ENCODE measurements around the gene BTBD1. TPM values are rescaled to one million over a fixed set of nuclear protein-coding genes. Genes with fewer than 3 reads are reported as not detected.

BTBD1 gene
- 10 to 100 TPM; 56.5 to 58.0 TPM for total RNA-seq

DNA sequence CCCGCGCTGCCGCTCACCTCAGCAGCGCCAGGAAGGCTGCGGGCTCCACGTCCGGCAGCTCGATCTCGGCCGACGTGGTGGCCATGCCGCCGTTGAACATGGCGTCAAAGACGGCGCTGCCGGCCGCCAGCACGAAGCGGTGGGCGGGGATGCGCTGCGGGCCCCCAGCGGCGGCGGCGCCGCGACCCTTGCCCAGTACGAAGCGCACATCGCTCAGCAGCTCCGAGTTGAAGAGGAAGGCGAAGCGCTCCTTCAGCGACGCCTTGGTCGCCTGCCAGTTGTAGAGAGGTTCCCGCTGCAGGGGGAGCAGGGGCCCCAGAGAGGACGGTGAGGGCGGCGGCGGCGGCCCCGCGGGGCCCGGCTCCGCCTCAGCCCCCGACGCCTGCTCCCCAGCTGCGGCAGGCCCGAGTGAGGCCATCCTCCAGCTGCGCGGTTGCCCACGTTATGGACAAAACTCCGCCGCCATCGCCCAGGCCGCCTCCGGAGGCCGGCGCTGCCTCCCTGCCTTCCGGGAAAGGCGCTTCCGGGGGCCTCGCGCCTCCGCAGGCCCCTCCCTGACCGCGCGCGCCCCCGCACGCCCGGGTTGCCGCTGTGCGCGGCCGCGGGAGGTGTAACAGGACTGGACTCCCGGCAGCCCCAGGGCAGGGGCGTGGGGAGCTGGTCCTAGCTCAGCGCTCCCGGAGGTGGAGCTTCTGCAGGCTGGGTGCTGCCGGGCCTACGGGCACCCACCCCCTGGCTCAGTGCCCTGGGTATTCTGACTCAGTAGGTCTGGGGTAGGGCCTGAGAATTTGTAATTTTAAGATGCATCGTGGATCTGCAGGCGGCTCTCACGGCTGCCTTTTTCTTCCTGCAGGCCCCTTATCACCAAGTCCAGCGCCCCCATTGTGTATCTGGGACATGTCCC is at the start of gene BTBD1:
TSS of gene BTBD1 (minus strand) at position 519 of the 904 bp plus-strand sequence. CDS start at position 418, 101 bp downstream.
- ChIA-PET CTCF (interaction anchor here (0.8 to 1.4 kb wide), 3 partner anchors 16 to 262 kb away, joined by 3 to 4 read pairs (median 3); partner anchors contain the start of gene C15orf40), POLR2A (interaction anchor here (0.6 to 1.0 kb wide), 5 partner anchors 81 to 1768 kb away, joined by 3 read pairs; partner anchors contain the start of genes RAMAC and RPS17)

- POLR2A ChIA-PET, result no interaction called here
- CTCF ChIA-PET, result no interaction called here
These were observed 48.9 kb upstream of the BTBD1 start for GRCh38 chr15:83115831-83116565.

DNA sequence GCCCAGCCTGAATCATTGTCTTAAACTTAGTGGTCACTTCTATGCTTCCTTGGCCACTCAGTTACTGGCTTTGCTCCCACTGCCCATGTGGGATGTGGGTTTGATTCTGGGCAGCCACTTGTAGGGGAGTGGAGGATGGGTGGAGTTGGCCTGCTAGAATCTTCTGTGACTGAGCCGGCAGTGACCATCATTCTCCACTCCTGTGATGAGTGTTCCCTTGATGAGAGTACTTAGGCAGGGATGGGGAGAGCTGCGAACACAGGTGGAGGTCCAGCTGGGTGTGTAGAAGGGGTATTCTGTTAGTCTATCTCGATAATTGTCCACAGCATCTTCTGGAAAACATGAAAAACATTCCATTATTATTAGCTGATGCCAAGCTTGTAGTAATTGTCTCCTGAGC is 48.4 kb upstream of the BTBD1 start:
- POLR2A ChIA-PET, result no interaction called here
- CTCF ChIA-PET, result interaction anchor here (1.3 kb wide), 1 partner anchor 21 kb away, joined by 3 read pairs; no protein-coding TSS in a partner anchor

DNA sequence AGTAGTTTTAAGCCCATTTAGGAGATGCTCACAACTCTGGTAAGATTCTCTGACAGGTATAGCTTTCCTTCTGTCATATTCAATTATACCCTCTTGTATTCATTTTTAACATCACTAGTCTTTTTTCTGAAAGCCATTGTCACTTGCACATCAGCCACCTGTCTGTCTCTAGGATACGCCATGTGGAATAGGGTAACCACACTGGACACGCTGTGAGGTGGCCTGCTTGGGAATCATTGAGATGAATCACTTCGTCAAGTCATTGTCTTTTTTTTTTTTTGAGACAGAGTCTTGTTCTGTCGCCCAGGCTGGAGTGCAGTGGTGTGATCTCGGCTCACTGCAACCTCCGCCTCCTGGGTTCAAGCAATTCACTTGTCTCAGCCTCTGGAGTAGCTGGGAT is 47.8 kb upstream of the BTBD1 start:
- POLR2A ChIA-PET, result no interaction called here
- CTCF ChIA-PET, result interaction anchor here (1.3 kb wide), 1 partner anchor 21 kb away, joined by 3 read pairs; no protein-coding TSS in a partner anchor

DNA sequence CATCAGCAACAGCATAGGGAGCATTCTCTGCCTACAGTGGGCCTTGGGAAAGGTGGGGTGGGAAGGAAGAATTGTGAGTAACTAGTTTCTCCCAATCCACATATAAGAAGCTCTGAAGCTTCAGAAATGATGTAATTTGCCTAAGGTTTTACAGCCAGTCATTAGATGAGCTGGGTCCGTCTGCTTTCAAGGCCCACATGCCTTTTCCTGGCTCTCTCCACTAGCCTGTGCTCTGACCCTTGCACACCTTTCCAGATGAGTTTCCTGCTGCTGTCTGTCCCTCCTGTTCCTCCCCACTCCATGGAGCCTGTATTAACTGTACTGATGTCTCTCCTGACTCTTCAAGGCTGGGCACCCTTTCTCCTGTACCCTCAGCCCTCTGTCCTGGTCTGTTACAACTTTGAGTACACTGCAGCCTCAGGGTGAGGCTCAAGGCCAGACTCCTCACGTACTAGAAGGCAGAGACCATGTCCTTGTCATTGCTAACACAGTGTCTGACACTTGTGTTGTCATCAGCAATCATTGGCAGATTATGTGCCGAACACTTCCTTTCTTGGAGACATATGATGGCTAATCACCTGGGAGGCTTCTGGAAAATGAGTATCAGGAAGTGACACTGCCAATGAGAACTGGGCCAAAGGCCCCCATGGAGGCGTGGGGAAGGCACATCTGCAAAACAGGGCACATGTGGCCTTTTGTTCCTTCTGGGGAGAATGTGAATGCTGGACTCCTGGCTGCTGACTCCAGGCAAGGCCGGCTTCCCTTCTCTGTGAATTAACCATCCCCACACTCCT is 47.0 kb upstream of the BTBD1 start:
- POLR2A ChIA-PET, result no interaction called here
- CTCF ChIA-PET, result interaction anchor here (1.3 kb wide), 1 partner anchor 22 kb away, joined by 3 read pairs; no protein-coding TSS in a partner anchor

DNA sequence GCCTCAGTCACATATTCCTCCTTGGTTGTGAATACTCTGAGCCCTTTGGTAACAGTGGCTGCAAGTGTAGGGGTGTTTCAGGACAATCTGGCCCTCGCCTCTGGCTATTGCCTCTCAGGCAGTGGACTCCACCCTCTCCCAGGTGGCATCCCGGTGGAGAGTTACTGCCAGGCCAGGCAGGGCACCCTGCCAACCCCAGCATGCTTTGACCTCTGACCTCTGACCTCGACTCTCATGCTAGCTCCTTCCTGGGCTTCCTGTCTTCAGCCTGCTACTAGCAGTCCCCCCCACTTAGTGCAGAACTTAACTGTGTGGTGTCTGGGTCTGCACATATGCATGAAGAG is 45.9 kb upstream of the BTBD1 start:
- POLR2A ChIA-PET, result no interaction called here
- CTCF ChIA-PET, result interaction anchor here (1.4 kb wide), 1 partner anchor 102 kb away, joined by 4 read pairs; the partner anchor contains the start of gene C15orf40

DNA sequence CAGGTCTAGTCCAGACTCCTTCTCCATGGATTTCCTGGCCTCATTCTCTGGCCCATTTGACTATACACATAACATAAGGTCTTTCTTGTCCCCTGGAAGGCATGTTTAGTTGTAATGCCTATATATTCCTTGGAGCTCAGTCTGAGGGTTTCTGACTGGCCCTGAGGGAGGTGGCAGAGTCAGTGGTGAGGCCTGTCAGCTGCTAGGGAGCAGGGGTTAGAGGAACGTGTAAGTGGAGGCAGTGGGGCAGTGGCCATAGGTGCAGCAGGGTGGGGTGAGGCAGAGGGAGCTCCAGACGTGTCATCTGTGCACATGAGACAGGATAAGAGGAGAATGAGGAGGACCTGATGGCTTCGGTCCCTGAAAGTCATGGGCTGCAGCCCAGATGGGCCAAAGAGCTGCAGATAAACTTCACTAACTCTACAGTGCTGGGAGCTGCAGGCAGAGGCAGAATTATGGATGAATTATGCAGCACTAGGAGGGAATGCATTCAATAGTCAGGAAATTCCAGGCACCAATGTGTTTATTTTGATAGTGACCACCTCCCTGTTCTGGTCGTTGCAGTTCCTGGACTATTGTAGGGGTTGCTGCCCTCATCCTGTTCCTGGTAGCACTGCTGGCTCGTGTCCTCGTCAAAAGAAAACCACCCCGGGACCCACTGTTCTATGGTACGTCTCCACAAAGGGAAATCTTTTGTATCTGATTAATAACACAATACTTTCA is 45.3 kb upstream of the BTBD1 start:
- CTCF ChIA-PET, result interaction anchor here (1.4 kb wide), 1 partner anchor 102 kb away, joined by 4 read pairs; the partner anchor contains the start of gene C15orf40

DNA sequence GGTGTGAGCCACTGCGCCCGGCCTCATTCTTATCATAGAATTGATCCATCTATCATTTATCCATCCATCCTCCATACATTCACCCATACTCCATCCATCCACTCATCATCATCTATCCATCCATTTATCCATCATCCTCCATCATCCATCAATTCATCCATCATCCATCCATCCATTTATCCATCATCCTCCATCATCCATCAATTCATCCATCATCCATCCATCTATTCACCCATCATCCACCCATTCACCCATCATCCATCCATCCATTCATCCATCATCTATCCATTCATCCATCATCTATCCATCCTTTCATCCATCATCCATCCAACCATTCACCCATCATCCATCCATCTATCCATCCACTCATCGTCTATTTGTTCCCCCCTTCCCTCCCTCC is 44.1 kb upstream of the BTBD1 start:
- ChIA-PET POLR2A (no interaction called here), CTCF (no interaction called here)

More for the DNA sequence above, 45.3 kb upstream of the BTBD1 start:
- POLR2A ChIA-PET, result no interaction called here

GRCh38 chr15:83110381-83110780 is 43.3 kb upstream of the BTBD1 start:
- CTCF ChIA-PET, result no interaction called here
- POLR2A ChIA-PET, result no interaction called here

GRCh38 chr15:83109532-83109931 is 42.5 kb upstream of the BTBD1 start:
- ChIA-PET CTCF (no interaction called here), POLR2A (no interaction called here)

GRCh38 chr15:83108266-83109219 is 41.5 kb upstream of the BTBD1 start:
- CTCF ChIA-PET, result no interaction called here
- POLR2A ChIA-PET, result no interaction called here

GRCh38 chr15:83107841-83108181 is 40.8 kb upstream of the BTBD1 start:
- POLR2A ChIA-PET, result no interaction called here
- CTCF ChIA-PET, result no interaction called here

DNA sequence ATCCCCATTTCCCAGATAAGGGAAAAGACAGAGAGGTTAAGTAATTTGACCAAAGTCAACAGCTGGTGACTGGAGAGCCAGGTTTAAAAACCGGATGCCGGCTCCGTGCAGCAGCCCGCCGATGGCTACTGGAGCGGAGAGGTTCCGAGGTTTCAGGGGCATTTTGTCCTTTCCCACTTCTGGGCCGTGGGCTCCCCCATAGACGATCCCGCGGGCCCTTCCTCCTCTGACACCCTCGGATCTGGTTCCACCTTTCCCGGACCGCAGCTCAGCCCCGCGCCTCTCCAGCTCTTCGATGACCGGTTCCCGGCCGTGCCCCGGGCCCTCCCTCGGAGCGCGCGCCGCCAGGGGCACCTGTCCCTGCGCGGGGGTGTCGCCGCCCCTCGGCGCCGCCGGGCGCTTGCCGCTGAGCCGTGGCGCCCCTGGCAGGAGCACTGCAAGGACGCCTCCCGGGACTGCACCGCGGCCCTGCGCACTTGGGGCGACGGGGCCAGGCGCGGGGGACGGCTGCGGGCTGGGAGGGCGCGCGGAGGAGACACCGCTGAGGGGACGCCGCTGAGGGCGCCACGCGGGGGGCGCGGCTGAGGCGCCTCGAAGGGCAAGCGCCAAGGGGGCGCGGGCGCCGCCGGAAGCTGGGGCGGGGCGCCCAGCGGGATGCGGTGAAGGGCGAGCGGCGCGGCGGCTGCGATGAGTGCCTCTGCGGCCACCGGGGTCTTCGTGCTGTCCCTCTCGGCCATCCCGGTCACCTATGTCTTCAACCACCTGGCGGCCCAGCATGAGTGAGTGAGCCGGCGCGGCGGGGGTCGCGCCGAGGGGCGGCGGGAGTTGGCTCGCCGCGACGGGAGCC is 40.2 kb upstream of the BTBD1 start, which contains the start of gene TM6SF1:
TSS of gene TM6SF1 (plus strand) at position 652 of the 847 bp plus-strand sequence. CDS start at position 688, 36 bp downstream.
- CTCF ChIA-PET, result no interaction called here
- POLR2A ChIA-PET, result no interaction called here

- ChIA-PET CTCF (no interaction called here), POLR2A (no interaction called here)
These were observed 38.4 kb upstream of the BTBD1 start for GRCh38 chr15:83105440-83105839.

DNA sequence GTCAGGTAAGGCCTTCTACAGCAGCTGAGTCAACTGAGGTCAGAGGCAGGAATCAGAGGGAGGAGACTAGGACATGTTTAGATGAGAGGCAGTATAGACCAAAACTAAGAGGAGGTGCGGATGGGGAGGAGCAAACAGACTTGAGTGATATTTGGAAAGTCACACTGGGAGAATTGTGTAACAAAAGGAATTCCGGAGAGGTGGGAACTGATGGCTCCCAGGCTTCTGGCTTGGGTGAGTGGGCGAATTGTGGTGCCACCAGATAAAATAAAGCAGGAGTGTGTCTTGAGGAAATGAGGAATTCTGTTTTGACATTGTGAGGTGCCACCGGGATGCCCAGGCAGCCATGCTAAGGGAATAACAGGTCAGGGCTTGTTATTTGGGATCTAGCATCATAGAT is 37.1 kb upstream of the BTBD1 start:
- CTCF ChIA-PET, result interaction anchor here (0.6 kb wide), 1 partner anchor 35 kb away, joined by 3 read pairs; no protein-coding TSS in a partner anchor
- POLR2A ChIA-PET, result no interaction called here

- CTCF ChIA-PET, result no interaction called here
- POLR2A ChIA-PET, result no interaction called here
These were observed 35.3 kb upstream of the BTBD1 start for GRCh38 chr15:83102346-83102745.

- ChIA-PET CTCF (no interaction called here), POLR2A (no interaction called here)
These were observed 33.1 kb upstream of the BTBD1 start for GRCh38 chr15:83100097-83100646.
